Breast epithelium (tissue), 3 donors: ENCODE results near the gene HNRNPA1.

Experiments
- POLR2A ChIP-seq: fragments of 450-650 bp; IDR thresholded peaks from one replicate; pipeline ENCODE4 v1.6.1; 2016; ENCODE audit warnings: antibody characterized with exemption, mild to moderate bottlenecking, moderate library complexity
- POLR2AphosphoS5 ChIP-seq, 3 donors: sonication (generic); formaldehyde crosslinking; IDR thresholded peaks; one replicate each; pipeline ENCODE4 v1.6.1; 2017; ENCODE audit warnings: antibody characterized with exemption in 3 of 3
- TF ChIP-seq, protein P1 (sequence below), 3 donors: fragments of 450-650 bp; IDR thresholded peaks; one replicate each; pipeline ENCODE4 v1.5.1; 2016 to 2017; ENCODE audit warnings: antibody characterized with exemption in 3 of 3, mild to moderate bottlenecking in 3 of 3, moderate library complexity in 3 of 3

DNA sequence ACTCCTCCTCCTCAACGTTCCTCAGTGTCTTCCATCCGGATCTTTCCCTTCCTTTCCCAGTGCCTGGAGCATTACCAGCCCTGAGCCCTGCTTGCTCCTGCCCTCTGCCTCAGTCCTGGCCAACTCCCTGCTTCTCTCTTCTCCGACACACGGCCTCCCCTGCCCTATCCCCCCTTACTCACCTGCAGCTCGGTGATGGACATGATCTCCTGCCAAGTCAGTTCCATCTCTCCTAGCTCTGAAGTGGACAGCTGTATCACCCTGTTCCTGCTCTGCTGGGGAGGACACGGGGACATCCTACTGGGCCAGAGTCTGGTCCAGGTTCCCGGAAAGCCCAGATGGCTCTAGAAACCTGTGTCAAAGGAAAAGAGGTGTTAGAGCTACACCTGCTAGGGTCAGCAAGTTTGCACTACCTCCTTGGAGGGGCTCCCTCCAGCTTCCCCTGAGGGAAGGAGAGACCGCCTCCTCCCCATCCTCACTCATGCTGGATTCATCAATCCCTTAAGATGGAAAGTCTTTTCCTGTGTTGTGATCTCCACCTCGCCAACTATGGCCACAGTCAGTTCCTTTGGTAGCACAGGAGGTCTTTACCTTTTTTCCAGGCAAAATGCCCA, 14.5 kb downstream of the HNRNPA1 start:
- TF ChIP-seq, protein P1, sequence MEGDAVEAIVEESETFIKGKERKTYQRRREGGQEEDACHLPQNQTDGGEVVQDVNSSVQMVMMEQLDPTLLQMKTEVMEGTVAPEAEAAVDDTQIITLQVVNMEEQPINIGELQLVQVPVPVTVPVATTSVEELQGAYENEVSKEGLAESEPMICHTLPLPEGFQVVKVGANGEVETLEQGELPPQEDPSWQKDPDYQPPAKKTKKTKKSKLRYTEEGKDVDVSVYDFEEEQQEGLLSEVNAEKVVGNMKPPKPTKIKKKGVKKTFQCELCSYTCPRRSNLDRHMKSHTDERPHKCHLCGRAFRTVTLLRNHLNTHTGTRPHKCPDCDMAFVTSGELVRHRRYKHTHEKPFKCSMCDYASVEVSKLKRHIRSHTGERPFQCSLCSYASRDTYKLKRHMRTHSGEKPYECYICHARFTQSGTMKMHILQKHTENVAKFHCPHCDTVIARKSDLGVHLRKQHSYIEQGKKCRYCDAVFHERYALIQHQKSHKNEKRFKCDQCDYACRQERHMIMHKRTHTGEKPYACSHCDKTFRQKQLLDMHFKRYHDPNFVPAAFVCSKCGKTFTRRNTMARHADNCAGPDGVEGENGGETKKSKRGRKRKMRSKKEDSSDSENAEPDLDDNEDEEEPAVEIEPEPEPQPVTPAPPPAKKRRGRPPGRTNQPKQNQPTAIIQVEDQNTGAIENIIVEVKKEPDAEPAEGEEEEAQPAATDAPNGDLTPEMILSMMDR (IDR thresholded peaks at IDR 0.05) = no peak
- TF ChIP-seq POLR2A (no peak), POLR2AphosphoS5 (IDR thresholded peaks at IDR 0.05) (no peak)
